ENCODE measurements around the gene IL19. TPM values are rescaled to one million over a fixed set of nuclear protein-coding genes. Genes with fewer than 3 reads are reported as not detected.

IL19 gene
- polyA plus RNA-seq, 1 of the 3 experiments (the other 2 are of a cell fraction), result not detected

- TF ChIP-seq, protein P1, sequence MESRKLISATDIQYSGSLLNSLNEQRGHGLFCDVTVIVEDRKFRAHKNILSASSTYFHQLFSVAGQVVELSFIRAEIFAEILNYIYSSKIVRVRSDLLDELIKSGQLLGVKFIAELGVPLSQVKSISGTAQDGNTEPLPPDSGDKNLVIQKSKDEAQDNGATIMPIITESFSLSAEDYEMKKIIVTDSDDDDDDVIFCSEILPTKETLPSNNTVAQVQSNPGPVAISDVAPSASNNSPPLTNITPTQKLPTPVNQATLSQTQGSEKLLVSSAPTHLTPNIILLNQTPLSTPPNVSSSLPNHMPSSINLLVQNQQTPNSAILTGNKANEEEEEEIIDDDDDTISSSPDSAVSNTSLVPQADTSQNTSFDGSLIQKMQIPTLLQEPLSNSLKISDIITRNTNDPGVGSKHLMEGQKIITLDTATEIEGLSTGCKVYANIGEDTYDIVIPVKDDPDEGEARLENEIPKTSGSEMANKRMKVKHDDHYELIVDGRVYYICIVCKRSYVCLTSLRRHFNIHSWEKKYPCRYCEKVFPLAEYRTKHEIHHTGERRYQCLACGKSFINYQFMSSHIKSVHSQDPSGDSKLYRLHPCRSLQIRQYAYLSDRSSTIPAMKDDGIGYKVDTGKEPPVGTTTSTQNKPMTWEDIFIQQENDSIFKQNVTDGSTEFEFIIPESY (IDR thresholded peaks at IDR 0.05; ENCODE audit: borderline replicate concordance, low read depth), result no peak
- TF ChIP-seq GATA2 (CRISPR knock-in tag; IDR thresholded peaks at IDR 0.05), result no peak
- TF ChIP-seq SIN3A (IDR thresholded peaks at IDR 0.05; ENCODE audit: borderline replicate concordance, low read depth, low read length), result no peak
- no peak for TF ChIP-seq IRF3 (IDR thresholded peaks at IDR 0.05; ENCODE audit: low read depth, low read length)
- TF ChIP-seq FOXM1 (IDR thresholded peaks at IDR 0.05; ENCODE audit: low read depth), result no peak
- no peak for TF ChIP-seq CHD2 (IDR thresholded peaks at IDR 0.05; ENCODE audit: low read length, partially characterized antibody)
- no peak for TF ChIP-seq FOXJ3 (CRISPR knock-in tag; IDR thresholded peaks at IDR 0.05)
- no peak for TF ChIP-seq RFX5 (IDR thresholded peaks at IDR 0.05; ENCODE audit: low read length)
- TF ChIP-seq EP300 (IDR thresholded peaks at IDR 0.05; ENCODE audit: borderline replicate concordance in 1 of 2, low read depth in 1 of 2, low read length in 1 of 2), result no peak
- Histone ChIP-seq H3K27me3 (ENCODE audit: insufficient read depth) (no peaks in the 10 kb centered on the region), H3K4me1 (ENCODE audit: control insufficient read depth in 1 of 2, insufficient read depth in 2 of 2, low read depth in 1 of 2, low read length in 1 of 2) (no peaks in the 10 kb centered on the region), H4K20me1 (ENCODE audit: insufficient read depth) (no peaks in the 10 kb centered on the region), H3K9ac (no peak overlapping the region), H3K27ac (ENCODE audit: low read depth in 2 of 2, low read length in 1 of 2) (no peak overlapping the region), H3K9me2 (no peaks in the 10 kb centered on the region), H2AFZ (ENCODE audit: low read depth) (no peak overlapping the region), H3F3A (replicated peaks; ENCODE audit: insufficient read depth) (no peaks in the 10 kb centered on the region), H3K4me3 (ENCODE audit: low read depth in 2 of 2, low read length in 1 of 2) (no peak overlapping the region), H3K9me3 (peaks cover 9% of the 10 kb centered on the region; the same call in 1 of the 2 replicates), H3K4me2 (no peak overlapping the region), H3K79me2 (ENCODE audit: insufficient read depth) (no peaks in the 10 kb centered on the region), H3K36me3 (replicated peaks in 1 of 2; ENCODE audit: control insufficient read depth in 1 of 2, insufficient read depth in 2 of 2, low read length in 1 of 2) (peaks cover 0 to 3% of the 10 kb centered on the region in 2 experiments)
- POLR2A ChIA-PET, result no interaction called here
- DNase-seq, result no peak
- CTCF ChIA-PET, result no interaction called here
- WGBS (ENCODE audit: low lambda C conversion rate), result 33% methylated on average over 3 of the region's 3 CpGs
Measured at GRCh38 chr1:206854401-206855129, 84.0 kb downstream of the IL19 start.

- ChIA-PET CTCF (interaction anchor here (1.0 to 1.9 kb wide), 2 partner anchors 8 to 9 kb away, joined by 3 to 5 read pairs; partner anchors contain the start of gene IL20), POLR2A (no interaction called here)
- Histone ChIP-seq H3K36me3 (replicated peaks in 1 of 2; ENCODE audit: control insufficient read depth in 1 of 2, insufficient read depth in 2 of 2, low read length in 1 of 2) (peaks cover 0 to 3% of the 10 kb centered on the region in 2 experiments), H3K4me2 (no peak overlapping the region), H3K9me2 (no peaks in the 10 kb centered on the region), H4K20me1 (ENCODE audit: insufficient read depth) (no peaks in the 10 kb centered on the region), H3K27ac (ENCODE audit: low read depth in 2 of 2, low read length in 1 of 2) (no peak overlapping the region), H3K79me2 (ENCODE audit: insufficient read depth) (no peaks in the 10 kb centered on the region), H3K4me3 (ENCODE audit: low read depth in 2 of 2, low read length in 1 of 2) (no peak overlapping the region), H3K27me3 (ENCODE audit: insufficient read depth) (no peaks in the 10 kb centered on the region; the same call in 1 of the 2 replicates), H3K4me1 (ENCODE audit: control insufficient read depth in 1 of 2, insufficient read depth in 2 of 2, low read depth in 1 of 2, low read length in 1 of 2) (no peaks in the 10 kb centered on the region), H3F3A (replicated peaks; ENCODE audit: insufficient read depth) (no peaks in the 10 kb centered on the region), H3K9me3 (peaks cover 9% of the 10 kb centered on the region; the same call in 1 of the 2 replicates), H2AFZ (ENCODE audit: low read depth) (no peak overlapping the region), H3K9ac (no peak overlapping the region)
- 50% methylated on average over 2 of the region's 2 CpGs for WGBS (ENCODE audit: low lambda C conversion rate)
- DNase-seq, result no peak
- TF ChIP-seq SMC3 (IDR thresholded peaks at IDR 0.05; ENCODE audit: low read depth, low read length) (no peak), GATA2 (CRISPR knock-in tag; IDR thresholded peaks at IDR 0.05) (no peak)
Measured at GRCh38 chr1:206855859-206856258, 85.3 kb downstream of the IL19 start.
